Left renal pelvis (tissue), 4 donors: ENCODE results near the gene TUBGCP3. TPM values are rescaled to one million over a fixed set of nuclear protein-coding genes. Genes with fewer than 3 reads are reported as not detected.
"Not testable (repeated sequence)": the region's sequence is repeated elsewhere in the genome, so short reads cannot be mapped to it uniquely, and the experiment has no call there.

ENCODE experiments used
- DNase-seq, 4 donors: peaks; one replicate each; pipeline ENCODE4 v3.0.0-alpha.2; 2013; ENCODE audit warnings: low read depth in 4 of 4, low spot score in 3 of 4
- polyA plus RNA-seq, 4 donors: library from polyadenylated mRNA; unstranded; fragments of 120-200 nt; gene quantifications; one replicate each; pipeline ENCODE4 v1.2.1, GENCODE V29; 2013; ENCODE audit not compliant: insufficient read length in 4 of 4

Gene TUBGCP3
- polyA plus RNA-seq, 4 donors = 30.8 to 34.2 (median 32.8) TPM

DNA sequence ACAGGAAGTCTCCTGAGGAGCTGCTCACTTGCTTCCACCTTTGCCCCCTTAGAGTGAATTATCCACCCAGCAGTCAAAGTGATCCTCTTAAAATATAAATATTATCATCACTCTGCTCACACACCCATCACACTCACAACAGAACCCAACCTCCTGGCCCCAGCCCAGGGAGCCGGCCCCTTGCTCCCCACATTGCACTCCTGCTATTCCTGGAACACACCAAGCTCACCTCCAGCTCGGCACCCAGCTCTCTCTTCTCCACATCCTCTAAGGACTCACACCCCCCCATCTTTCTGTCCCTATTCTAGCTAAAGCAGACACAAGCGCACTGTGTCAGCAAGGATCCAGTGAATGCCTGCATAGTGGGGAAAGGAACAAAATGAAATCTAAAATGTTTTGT is 7.0 kb downstream of the TUBGCP3 start:
- DNase-seq = no peak

DNA sequence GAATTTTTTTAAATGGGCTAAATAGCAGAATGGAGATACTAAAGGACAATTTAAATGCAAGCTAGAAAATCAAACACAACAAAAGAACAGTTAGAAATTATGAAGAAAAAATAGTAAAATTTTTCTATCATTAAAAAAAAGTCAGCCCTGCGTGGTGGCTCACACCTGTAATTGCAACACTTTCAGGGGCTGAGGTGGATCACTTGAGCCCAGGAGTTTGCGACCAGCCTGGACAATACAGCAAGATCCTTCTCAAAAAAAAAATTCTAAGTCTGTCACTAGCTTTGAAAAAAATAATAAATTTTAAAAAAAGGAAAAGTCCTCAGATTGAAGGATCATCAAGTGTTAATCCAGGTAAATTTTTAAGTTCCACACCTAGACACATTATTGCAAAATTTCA is 7.7 kb downstream of the TUBGCP3 start:
- no peak for DNase-seq

DNA sequence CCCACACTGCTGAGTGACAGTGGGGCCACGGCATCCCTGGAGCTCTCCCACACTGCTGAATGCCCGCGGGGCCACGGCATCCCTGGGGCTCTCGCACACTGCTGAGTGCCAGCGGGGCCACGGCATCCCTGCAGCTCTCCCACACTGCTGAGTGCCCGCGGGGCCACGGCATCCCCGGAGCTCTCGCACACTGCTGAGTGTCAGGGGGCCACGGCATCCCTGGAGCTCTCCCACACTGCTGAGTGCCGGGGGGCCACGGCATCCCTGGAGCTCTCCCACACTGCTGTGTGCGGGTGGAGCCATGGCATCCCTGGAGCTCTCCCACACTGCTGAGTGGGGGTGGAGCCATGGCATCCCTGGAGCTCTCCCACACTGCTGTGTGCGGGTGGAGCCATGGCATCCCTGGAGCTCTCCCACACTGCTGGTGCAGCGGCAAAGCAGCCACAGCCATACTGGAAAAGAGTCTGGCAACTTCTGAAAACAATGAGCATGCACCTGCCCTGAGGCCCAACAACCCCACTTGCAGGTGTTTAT is 8.6 kb downstream of the TUBGCP3 start:
- no peak for DNase-seq

DNA sequence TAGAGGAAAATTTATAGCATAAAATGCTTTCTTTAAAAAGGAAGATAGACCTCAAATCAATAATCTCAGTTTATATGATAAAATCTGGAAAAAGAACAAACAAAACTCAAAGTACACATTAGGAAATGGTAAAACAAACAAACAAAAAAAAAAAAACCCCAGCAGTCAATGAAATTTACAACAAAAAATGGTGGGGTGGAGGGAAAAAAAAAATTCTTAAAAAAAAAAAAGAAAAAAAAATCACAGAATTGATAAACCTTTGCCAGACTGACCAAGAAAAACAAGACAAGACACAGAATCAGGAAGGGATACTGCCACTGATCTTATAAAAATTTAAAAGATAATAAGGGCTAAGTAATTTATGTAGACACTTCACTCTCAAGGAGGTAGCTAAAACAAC is 11.2 kb downstream of the TUBGCP3 start:
- no peak for DNase-seq

DNA sequence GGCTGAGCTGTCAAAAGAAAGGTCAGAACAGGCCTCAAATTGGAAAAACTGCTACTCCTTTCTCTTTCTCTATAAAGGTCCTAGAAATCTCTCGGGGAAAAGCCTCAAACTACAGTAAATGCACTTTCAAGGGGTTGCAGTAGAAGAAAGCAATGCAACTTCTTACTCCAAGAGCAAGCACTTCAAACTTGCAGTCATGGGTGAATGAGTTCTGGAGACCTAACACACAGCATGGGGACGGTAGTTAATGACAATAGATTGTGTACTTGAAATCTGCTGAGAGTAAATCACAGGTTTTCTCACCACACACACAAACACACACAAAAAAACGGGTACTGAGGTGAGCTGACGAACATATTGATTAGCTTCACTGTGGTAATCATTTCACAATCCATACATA is 11.8 kb downstream of the TUBGCP3 start:
- DNase-seq = no peak

DNA sequence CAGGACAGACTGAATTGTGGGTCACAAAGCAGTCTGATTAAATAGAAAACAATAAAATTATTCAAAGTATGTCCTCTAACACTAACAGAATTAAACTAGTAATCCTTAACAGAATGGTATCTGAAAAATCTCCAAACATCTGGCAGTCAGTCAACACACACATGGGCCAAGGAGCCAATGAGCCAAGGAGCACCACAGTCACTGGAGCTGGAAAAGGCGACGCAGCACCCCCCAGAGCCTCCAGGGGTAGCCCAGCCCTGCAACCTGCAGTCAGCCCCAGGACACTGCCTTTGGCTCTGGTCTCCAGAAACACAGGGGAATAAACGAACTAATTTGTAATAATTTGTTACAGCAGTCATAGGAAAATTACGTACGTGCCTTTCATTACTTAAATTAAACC is 12.3 kb downstream of the TUBGCP3 start:
- DNase-seq = no peak

DNA sequence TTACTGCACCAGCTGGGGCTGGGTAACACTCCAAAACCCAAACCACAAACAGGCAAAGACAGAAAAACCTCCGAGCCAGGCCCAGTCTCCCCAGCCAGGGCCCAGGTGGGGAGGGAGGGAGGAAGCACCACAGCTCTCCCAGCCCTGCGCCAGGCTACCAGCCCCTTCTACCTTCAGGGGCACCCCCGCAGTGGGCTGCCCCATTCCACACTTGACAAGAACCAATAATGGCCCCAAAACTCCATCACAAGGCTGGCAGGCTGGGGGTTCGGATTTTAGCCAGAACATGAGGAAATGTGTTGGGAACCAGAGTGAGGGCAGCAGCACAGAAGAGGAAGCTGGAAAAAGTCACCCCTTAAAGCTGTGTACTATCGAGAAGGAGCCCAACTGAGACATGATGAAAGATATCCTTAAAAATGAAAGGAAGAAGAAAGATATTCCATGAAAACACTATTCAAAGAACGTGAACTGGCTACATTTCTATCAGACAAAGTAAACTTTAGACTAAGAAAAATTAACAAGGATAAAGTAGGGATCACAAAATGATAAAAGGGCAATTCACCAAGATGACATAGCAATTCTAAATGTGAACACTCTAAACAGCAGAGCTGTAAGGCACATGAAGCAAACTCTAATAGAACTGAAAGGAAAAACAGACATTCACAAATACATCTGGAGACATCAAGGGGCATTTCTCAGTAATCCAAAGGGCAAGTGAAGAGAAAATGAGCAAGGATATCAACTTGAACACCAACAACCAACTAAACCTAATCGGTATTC is 12.9 kb downstream of the TUBGCP3 start:
- no peak for DNase-seq

DNA sequence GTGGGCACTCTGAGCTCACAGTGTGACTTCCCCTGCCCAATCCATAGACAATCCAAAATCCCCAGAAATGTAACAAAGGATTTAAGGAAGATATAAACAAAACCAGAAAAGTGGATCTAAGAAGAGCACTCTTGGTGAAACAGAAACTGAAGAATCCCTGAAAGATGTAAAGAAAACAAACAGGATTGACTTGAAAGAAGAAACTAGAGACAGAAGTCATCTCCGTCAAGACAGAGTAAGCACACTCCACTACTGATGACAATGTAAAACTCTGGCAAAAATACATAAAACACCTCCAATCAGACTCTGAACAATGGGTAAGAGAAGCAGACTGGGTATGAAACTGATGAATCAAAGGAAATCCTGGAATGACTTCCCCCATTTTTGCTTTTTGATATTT is 13.5 kb downstream of the TUBGCP3 start:
- no peak for DNase-seq

DNA sequence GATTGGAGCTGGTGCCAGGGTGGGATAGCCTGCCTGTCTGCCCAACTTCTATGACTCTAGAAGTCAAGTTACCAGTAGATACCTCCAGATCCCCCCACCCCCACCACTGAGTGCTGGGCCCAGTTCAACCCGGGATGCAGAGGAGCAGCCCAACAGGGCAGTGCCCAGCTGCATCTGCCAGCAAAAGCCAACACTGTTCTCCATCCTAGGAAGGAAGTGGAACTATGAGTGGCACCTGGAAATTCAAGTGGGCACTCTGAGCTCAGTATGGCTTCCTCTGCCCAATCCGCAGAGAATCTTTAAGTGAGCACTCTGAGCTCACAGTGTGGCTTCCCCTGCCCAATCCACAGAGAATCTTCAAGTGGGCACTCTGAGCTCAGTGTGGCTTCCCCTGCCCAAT is 14.2 kb downstream of the TUBGCP3 start:
- DNase-seq = no peak

DNA sequence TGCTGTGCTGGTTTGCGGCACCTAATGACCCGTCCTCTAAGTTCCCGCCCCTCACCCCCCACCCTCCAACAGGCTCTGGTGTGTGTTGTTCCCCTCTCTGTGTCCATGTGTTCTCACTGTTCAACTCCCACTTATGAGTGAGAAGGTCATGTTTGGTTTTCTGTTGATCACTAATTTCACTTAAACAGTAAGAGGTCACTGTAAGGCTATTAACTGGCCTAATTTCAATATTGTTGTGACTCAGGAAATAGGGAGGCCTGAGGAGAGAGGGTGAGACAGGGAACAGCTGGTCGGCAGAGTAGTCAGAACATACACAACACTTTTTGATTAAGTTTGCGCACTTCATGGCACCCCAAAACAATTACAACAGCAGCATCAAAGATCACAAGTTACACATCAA is 15.6 kb downstream of the TUBGCP3 start:
- no peak for DNase-seq

DNA sequence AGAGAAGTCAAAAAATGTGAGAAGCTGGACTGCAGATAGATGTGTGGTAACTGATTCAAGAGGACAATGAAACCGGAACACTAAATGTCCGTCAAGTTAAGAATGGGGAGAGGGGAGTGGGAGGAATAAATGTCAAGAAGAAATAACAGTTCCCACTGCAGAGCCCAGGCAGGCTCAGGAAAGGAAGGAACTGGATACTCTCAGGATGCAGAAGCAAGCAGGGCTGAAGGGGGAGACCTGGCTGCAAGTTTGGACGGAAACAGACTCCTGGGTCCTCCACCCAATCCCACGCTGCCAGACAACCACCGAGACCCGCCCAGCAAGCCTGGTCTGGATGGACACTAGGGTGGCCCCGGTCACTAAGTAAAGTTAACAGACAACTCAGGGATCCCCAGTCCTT is 18.1 kb downstream of the TUBGCP3 start:
- DNase-seq = peak in 1 of 4 donors; percentile 51

DNA sequence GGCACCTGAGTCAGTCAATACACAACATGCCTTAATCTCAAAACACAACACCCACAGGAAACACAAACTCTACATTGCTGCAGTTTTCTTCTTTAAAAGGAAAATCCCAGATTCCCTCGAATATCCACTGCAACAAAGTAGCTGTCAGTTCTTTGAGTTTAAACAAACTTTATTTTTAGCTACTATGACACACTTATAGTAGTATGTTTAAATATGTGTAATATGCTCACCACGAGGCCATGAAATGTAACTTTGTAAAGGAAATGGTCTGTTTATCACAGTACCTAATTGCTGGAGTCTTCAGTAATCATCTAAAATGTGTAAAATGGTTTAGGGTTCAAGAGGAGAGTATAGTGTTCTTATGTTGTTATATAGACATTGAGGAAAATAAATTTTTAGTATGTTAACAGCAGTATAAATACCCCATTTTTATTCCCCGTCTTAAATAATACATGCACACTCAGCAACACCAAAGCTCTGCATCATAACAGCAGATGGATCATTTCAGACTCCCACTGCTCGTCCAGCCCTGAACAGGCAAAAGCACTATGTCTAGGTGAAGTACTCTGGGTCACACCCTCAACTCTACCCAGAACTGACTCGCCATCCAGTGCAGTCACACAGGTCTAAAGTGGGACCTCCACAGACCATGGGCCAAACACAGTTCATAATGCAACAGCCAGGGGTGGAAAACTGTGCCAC is 20.6 kb downstream of the TUBGCP3 start:
- no peak for DNase-seq

DNA sequence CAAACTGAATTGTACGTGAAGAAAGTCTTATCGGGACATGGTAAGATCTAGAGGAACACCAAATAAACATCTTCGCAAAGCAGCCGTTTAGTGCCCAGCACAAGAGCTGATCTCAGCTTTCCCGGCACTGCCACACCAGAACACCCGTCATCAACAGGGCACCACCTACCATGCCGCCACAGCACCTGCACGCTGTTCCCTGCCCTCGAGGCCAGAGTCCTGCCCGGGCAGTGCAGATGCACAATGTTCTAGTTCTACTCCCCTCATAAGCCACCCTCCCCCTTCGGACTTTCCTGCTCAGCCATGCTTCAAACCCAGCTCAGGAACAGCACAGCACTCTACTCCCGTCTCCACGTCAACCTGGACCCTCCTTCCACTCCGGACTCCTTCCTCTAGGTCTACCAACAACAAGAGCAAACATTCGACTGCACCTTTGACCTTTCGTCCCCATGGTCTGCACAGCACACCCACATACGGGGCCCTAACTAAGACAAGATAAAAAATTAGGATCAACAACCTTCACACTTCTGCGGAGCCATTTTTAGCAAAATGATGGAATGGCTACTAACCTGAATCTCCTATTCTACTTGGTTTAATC is 25.1 kb downstream of the TUBGCP3 start:
- no peak for DNase-seq

DNA sequence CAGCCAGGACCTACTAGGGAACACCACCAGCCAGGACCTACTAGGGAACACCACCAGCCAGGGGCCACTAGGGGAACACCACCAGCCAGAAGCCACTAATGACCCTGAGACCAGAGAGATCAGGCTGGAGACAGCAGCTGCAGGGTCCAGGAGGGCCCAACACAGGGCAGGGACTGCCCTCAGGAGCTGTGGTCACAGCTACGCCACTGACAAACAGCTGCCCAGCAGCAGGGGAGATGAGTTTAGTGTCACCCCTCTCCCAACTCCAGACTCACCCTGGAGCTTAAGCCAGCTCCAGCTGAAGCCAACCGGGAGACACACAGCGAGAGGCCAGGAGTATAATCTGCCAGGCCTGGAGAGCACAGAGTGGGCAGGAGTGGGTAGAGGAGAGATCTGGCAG is 25.7 kb downstream of the TUBGCP3 start:
- DNase-seq = no peak

DNA sequence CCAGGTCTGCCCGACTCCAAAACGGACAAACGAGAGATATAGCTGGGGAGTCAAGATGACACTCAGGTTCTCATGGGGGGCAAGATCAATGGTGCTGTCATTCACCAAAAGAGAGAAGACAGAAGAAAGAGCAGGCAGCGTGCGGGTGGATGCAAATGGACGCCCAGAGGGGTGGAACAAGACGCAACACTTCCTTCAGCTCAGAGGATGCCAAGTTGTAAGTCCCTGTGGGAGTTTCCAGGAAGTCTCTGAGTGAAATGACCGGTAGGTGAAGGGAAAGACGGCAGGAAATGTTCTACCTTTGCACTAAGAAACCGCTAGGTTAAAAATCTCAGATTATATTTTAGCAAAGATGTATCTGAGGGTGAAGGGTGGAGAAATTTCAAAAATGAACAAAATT is 26.5 kb downstream of the TUBGCP3 start:
- DNase-seq = no peak

DNA sequence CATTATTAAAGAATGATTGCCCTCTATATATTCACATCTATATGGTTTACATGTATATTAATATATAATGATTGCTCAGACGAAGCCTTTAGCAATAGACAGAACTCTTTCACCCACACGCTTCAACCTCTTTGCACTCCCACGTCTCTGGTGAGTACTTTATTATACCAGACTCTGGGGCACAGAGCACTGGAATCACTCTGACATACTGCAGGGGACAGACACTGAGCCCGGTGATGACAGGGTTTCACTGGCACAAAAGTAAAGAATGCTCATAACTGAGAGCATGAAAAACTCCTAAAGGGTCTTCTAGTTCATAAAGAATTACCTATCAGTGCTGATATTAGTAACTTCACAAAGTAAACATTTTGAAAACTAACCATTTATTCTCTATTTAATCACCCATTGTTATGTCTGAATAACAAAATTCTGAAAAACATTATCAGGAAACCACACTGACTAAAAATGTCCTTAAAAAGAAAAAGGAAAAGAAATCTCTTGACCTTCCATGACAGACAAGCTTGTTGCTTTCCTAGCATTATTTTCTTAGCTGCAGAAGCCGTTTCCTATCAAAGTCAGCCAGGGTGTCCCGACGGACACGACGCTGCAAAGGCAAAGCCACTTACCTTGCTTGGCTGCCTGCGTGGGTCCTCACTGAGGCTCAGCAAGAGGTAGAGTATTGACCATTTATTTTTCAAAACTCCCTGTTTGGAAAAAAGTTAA is 29.1 kb downstream of the TUBGCP3 start:
- no peak for DNase-seq

DNA sequence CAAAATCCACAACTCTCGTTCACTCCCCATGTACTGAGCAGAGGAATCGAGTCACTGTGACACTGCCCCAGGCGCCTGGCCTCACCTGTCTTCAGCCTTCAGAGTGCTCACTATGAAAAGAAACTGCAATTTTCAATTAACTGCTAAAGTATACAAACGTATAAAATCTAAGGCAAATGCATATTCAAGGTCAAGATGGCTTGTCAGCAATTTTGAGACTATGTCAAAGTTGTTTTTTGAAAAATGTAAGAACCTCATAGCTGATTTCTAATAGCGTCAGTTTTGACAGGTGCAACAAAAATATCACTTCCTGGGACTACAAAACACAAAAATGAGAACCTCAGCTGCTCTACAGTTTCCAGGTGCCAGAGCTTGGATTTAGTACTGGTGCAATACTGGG is 31.4 kb downstream of the TUBGCP3 start:
- DNase-seq = no peak

DNA sequence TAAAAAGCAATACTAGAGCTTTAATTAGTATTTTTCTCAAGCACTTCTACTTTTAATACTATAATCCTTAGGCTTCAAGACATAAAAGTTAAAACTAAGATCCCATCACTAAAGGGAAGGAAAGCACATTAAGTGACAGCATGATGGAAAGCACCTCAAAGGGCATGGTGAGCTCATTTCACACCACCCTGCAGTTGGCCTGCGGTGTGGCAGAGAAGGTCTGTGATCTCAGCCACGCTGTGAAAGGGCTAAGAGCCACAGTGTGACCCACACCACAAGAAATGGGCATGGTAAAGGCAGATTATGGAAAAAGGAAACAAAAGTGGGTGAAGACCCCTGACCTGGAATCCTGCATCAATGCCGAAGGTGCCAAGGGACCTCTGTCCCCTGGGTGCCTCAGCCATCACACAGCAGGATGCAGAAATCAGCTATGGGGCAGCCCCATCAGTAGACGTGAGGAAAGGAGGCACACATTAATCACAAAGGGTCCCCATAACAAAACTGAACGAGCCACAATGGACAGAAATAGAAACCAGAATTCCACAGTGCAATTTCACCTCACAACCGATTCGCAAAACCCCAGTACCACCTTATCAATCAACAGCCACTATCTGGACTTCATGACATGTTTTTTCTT is 33.6 kb downstream of the TUBGCP3 start:
- DNase-seq = no peak

DNA sequence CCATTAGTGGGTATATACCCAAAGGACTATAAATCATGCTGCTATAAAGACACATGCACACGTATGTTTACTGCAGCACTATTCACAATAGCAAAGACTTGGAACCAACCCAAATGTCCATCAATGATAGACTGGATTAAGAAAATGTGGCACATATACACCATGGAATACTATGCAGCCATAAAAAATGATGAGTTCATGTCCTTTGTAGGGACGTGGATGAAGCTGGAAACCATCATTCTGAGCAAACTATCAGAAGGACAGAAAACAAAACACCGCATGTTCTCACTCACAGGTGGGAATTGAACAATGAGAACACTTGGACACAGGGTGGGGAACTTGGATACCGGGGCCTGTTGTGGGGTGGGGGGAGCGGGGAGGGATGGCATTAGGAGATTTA is 39.0 kb downstream of the TUBGCP3 start:
- DNase-seq = not testable (repeated sequence)

DNA sequence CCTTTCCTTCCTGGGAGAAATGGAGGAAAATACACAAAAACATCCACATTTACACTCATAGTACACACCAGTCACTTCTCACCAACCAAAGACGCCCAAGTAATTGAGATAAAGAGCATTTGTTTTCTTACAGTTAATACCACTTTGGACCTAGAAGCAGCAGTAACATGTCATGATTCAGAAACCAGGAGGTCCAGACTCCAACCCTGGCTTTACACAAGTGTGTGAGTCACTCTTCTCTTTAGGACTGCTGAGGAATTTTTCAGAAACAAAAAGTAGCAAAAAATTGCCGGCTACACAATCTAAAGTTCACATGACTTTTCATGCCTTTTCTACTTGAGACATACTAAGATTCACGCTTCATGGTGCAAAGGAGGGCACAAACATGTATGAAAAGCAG is 42.1 kb downstream of the TUBGCP3 start:
- DNase-seq = no peak
